ENCODE data around the gene CTAG2. TPM values are rescaled to one million over a fixed set of nuclear protein-coding genes. Genes with fewer than 3 reads are reported as not detected.

CTAG2 gene

Small RNA genes within 50 kb of the gene (small RNA-seq; reads per million reads assigned to genes)
- gene AC244090.1 (ENCODE audit: low read depth), result not detected
- gene AC244107.2 (ENCODE audit: low read depth), result not detected

Data from mesenchymal stem cell (in vitro differentiated cells and primary cell).